ENCODE measurements around the gene SP140L. TPM values are rescaled to one million over a fixed set of nuclear protein-coding genes. Genes with fewer than 3 reads are reported as not detected.

The SP140L gene
- total RNA-seq, 2 donors from 2014 or later = 6.7 to 9.9 TPM

DNA sequence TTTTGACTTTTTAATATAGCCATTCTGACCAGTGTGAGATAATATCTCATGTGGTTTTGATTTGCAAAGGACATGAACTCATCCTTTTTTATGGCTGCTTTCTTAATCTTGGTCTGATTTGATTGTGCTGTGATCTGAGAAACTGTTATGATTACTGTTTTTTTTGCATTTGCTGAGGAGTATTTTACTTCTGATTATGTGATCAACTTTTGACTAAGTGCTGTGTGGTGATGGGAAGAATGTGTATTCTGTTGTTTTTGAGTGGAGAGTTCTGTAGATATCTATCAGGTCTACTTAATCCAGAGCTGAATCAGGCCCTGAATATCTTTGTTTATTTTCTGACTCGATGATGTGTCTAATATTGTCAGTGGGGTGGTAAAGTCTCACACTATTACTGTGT is 16.8 kb downstream of the SP140L start:
- no peaks in the 10 kb centered on the region for H3K27me3 ChIP-seq
- no peak for TF ChIP-seq POLR2A (IDR thresholded peaks at IDR 0.05)
- TF ChIP-seq, protein P1, sequence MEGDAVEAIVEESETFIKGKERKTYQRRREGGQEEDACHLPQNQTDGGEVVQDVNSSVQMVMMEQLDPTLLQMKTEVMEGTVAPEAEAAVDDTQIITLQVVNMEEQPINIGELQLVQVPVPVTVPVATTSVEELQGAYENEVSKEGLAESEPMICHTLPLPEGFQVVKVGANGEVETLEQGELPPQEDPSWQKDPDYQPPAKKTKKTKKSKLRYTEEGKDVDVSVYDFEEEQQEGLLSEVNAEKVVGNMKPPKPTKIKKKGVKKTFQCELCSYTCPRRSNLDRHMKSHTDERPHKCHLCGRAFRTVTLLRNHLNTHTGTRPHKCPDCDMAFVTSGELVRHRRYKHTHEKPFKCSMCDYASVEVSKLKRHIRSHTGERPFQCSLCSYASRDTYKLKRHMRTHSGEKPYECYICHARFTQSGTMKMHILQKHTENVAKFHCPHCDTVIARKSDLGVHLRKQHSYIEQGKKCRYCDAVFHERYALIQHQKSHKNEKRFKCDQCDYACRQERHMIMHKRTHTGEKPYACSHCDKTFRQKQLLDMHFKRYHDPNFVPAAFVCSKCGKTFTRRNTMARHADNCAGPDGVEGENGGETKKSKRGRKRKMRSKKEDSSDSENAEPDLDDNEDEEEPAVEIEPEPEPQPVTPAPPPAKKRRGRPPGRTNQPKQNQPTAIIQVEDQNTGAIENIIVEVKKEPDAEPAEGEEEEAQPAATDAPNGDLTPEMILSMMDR (IDR thresholded peaks at IDR 0.05) = no peak
- whole genome bisulfite sequencing, 2 donors = 84 to 100% methylated on average over 1 of the region's 1 CpG
- DNase-seq = no peak
- no peak overlapping the region for H3K4me3 ChIP-seq
- H3K36me3 ChIP-seq (replicated peaks in 1 of 2; ENCODE audit: insufficient read depth in 1 of 2, low read depth in 2 of 2) = no peaks in the 10 kb centered on the region
- no peak overlapping the region for H3K27ac ChIP-seq
- no peak for ATAC-seq
- H3K9me3 ChIP-seq = no peaks in the 10 kb centered on the region
- intact Hi-C loops (cut with DNase I) = no loop called here
- no peaks in the 10 kb centered on the region for H3K4me1 ChIP-seq

DNA sequence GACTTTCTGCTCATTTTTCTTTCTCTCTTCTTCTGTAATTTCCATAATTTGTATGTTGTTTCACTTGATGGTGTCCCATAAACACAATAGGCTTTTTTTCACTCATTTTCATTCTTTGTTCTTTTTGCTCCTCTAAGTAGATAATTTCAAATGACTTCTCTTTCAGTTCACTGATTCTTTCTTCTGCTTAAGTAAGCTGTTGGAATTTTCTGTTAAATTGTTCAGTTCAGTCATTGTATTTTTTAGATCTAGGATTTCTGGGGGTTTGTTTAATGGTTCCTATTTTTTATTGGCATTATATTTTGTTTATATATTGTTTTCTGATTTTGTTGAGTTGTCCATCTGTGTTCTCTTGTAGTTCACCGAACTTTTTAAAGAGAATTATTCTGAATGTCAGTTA is 19.5 kb downstream of the SP140L start:
- Histone ChIP-seq H3K4me3 (no peak overlapping the region), H3K27me3 (no peaks in the 10 kb centered on the region), H3K36me3 (replicated peaks in 1 of 2; ENCODE audit: insufficient read depth in 1 of 2, low read depth in 2 of 2) (no peaks in the 10 kb centered on the region), H3K9me3 (no peaks in the 10 kb centered on the region), H3K27ac (no peak overlapping the region), H3K4me1 (no peaks in the 10 kb centered on the region)
- 92 to 100% methylated on average over 1 of the region's 1 CpG for WGBS, 2 donors
- TF ChIP-seq, protein P1 (IDR thresholded peaks at IDR 0.05) = no peak
- no peak for TF ChIP-seq POLR2A (IDR thresholded peaks at IDR 0.05)
- DNase-seq (no peak), ATAC-seq (no peak)
- intact Hi-C loops (cut with DNase I) = no loop called here

DNA sequence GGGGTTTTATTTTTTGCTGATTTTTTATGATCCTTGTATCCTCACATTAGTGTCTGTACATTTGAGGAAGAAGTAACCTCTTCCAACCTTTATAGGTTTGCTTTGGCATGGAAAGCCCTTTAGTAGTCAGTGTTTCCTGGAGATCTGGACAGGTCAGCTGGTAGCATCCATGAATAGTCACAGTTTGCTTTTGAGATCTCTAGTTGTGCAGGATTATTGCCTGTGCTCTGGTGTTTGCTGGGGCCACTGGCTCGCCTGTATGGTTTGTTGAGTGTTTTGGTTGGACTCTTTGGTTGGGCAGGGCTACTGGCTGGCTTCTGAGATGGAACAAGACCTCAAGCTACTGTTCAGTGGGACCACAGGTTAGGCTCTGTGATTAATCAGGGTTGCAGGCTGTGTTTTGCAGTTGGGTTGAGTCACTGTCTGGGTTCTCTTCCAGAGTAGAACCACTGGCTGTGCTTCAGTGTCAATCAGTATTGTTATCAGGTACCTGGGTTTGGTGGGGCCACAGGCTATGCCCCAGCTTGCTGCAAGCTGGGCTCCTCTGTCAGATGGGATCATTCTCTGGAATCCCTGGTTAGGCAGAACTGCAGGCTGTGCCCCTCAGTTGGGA is 20.0 kb downstream of the SP140L start:
- TF ChIP-seq POLR2A (IDR thresholded peaks at IDR 0.05) = no peak
- TF ChIP-seq, protein P1 (IDR thresholded peaks at IDR 0.05) = no peak
- Histone ChIP-seq H3K4me3 (no peak overlapping the region), H3K27me3 (no peaks in the 10 kb centered on the region), H3K36me3 (replicated peaks in 1 of 2; ENCODE audit: insufficient read depth in 1 of 2, low read depth in 2 of 2) (no peaks in the 10 kb centered on the region), H3K27ac (no peak overlapping the region), H3K9me3 (no peaks in the 10 kb centered on the region), H3K4me1 (no peaks in the 10 kb centered on the region)
- 67 to 95% methylated on average over 1 of the region's 1 CpG for WGBS, 2 donors
- ATAC-seq = no peak
- DNase-seq = no peak
- intact Hi-C loops (cut with DNase I) = no loop called here

DNA sequence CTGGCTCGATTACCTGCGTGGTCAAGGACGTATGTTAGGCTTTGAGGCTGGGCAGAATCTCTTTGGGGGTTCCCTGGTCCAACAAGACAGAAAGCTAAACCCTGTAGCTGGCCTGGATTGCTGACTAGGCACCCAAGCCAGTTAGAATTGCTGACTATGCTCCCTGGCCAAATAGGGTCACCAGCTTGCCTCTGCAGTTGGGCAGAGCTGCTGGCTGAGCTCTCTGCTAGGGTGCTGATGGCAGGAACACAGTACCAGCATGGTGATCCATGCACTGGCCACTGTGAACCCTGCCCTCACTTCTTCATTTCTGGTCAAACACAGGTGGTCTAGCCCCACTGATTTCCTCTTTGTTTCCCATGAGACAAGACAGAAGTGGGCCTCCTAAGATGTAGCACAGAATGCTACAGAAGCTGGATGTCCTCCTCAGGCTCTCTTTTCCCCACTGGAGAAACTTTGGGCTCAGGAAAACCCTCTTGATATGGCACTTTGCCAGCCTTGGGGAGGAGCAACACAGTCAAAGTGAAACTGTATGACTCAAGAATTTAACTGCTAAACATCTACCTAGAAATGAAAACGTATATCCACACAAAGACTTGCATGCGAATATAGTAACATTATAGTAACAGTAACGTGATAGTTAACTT is 20.8 kb downstream of the SP140L start:
- ATAC-seq (no peak), DNase-seq (no peak)
- H3K4me1 ChIP-seq = no peaks in the 10 kb centered on the region
- TF ChIP-seq POLR2A (IDR thresholded peaks at IDR 0.05) = no peak
- TF ChIP-seq, protein P1 (IDR thresholded peaks at IDR 0.05) = no peak
- H3K4me3 ChIP-seq = no peak overlapping the region
- WGBS, 2 donors = 79 to 82% methylated on average over 5 to 6 of the region's 6 CpGs
- no peaks in the 10 kb centered on the region for H3K9me3 ChIP-seq
- H3K27me3 ChIP-seq = no peaks in the 10 kb centered on the region
- intact Hi-C loops (cut with DNase I) = no loop called here
- no peaks in the 10 kb centered on the region for H3K36me3 ChIP-seq (replicated peaks in 1 of 2; ENCODE audit: insufficient read depth in 1 of 2, low read depth in 2 of 2)
- H3K27ac ChIP-seq = no peak overlapping the region

DNA sequence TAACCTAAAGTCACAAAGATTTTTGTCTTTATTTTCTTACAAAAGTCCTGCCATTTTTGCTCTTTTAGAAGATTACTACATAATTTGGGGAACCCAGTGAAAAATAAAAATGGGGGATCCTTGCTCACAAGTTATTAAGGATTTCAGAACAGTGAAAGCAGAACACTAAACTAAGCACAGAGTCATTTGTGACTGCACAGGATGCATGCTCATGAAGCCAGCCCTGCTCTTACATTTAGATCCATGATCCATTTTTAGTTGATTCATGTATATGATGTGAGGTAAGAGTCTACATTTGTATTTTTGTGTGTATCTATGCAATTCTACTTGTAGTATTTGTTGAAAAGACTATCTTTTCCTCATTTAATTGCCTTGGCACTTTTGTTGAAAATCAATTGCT is 21.8 kb downstream of the SP140L start:
- Histone ChIP-seq H3K4me3 (no peak overlapping the region), H3K27ac (no peak overlapping the region), H3K27me3 (no peaks in the 10 kb centered on the region), H3K9me3 (no peaks in the 10 kb centered on the region), H3K36me3 (replicated peaks in 1 of 2; ENCODE audit: insufficient read depth in 1 of 2, low read depth in 2 of 2) (no peaks in the 10 kb centered on the region), H3K4me1 (no peaks in the 10 kb centered on the region)
- no peak for DNase-seq
- ATAC-seq = no peak
- intact Hi-C loops (cut with DNase I) = no loop called here
- TF ChIP-seq POLR2A (IDR thresholded peaks at IDR 0.05) = no peak
- TF ChIP-seq, protein P1 (IDR thresholded peaks at IDR 0.05) = no peak
